IPS-NIHi7 (cell line): ENCODE results near the gene FASN.

Experiments
- DNase-seq: peaks from one replicate; pipeline ENCODE4 v3.0.0; 2012; ENCODE audit warnings: mixed read lengths; ENCODE audit errors: extremely low spot score

The FASN gene

GRCh38 chr17:82101767-82102679 lies 4.0 kb upstream of the FASN start:
- DNase-seq = no peak

GRCh38 chr17:82101301-82101715 lies 3.3 kb upstream of the FASN start:
- no peak for DNase-seq

- no peak for DNase-seq
Measured at GRCh38 chr17:82100502-82101298, 2.7 kb upstream of the FASN start.

- DNase-seq = no peak
Measured at GRCh38 chr17:82098939-82099763, 1.1 kb upstream of the FASN start.

- DNase-seq = no peak
Measured at GRCh38 chr17:82097919-82098168, 192 bp downstream of the FASN start.

- peak; percentile 64 for DNase-seq
Measured at GRCh38 chr17:82097184-82097918, 685 bp downstream of the FASN start.

GRCh38 chr17:82096709-82097183 lies 1.3 kb downstream of the FASN start:
- DNase-seq = no peak

- DNase-seq = no peak
Measured at GRCh38 chr17:82095777-82096708, 2.0 kb downstream of the FASN start.

GRCh38 chr17:82094931-82095776 lies 2.9 kb downstream of the FASN start:
- no peak for DNase-seq

- no peak for DNase-seq
Measured at GRCh38 chr17:82092995-82093751, 4.9 kb downstream of the FASN start.

- no peak for DNase-seq
Measured at GRCh38 chr17:82092628-82092994, 5.4 kb downstream of the FASN start.

GRCh38 chr17:82092094-82092586 lies 5.9 kb downstream of the FASN start:
- no peak for DNase-seq

- DNase-seq = no peak
Measured at GRCh38 chr17:82091264-82092066, 6.6 kb downstream of the FASN start.

- no peak for DNase-seq
Measured at GRCh38 chr17:82090549-82091263, 7.3 kb downstream of the FASN start.

GRCh38 chr17:82089723-82090548 lies 8.1 kb downstream of the FASN start:
- no peak for DNase-seq
